CD4-positive, alpha-beta T cell treated with Interleukin-17A for 1 hour (primary cell): Measurements from ENCODE around the gene TMEM245.

Experiments
- DNase-seq: peaks from one replicate; pipeline ENCODE4 v3.0.0-alpha.2; 2020

The TMEM245 gene

GRCh38 chr9:109119439-109120203 is at the start of gene TMEM245:
Gene TMEM245, minus strand, starts transcription at chr9:109119947. Its CDS starts 34 bp downstream, at chr9:109119913.
- peak; percentile 98 for DNase-seq

GRCh38 chr9:109168170-109168569 is 48.4 kb upstream of the TMEM245 start:
- DNase-seq = no peak

- DNase-seq = no peak
Observed at GRCh38 chr9:109167716-109168115, 48.0 kb upstream of the TMEM245 start.

GRCh38 chr9:109166771-109167601 is 47.2 kb upstream of the TMEM245 start, which contains the start of gene FRRS1L:
Gene FRRS1L, minus strand, starts transcription at chr9:109167249. Its CDS starts 111 bp downstream, at chr9:109167138.
- DNase-seq = no peak

GRCh38 chr9:109166171-109166770 is 46.5 kb upstream of the TMEM245 start:
- no peak for DNase-seq

GRCh38 chr9:109164042-109164441 is 44.3 kb upstream of the TMEM245 start:
- DNase-seq = no peak

- no peak for DNase-seq
Observed at GRCh38 chr9:109163194-109163593, 43.4 kb upstream of the TMEM245 start.

GRCh38 chr9:109162677-109163076 is 42.9 kb upstream of the TMEM245 start:
- DNase-seq = no peak

GRCh38 chr9:109161471-109161870 is 41.7 kb upstream of the TMEM245 start:
- DNase-seq = no peak

- DNase-seq = no peak
Observed at GRCh38 chr9:109159583-109159982, 39.8 kb upstream of the TMEM245 start.

- no peak for DNase-seq
Observed at GRCh38 chr9:109158651-109159050, 38.9 kb upstream of the TMEM245 start.

GRCh38 chr9:109156708-109157107 is 37.0 kb upstream of the TMEM245 start:
- no peak for DNase-seq

GRCh38 chr9:109150925-109151545 is 31.3 kb upstream of the TMEM245 start:
- no peak for DNase-seq

- no peak for DNase-seq
Observed at GRCh38 chr9:109149722-109150121, 30.0 kb upstream of the TMEM245 start.

- DNase-seq = no peak
Observed at GRCh38 chr9:109149089-109149488, 29.3 kb upstream of the TMEM245 start.

- no peak for DNase-seq
Observed at GRCh38 chr9:109145051-109145450, 25.3 kb upstream of the TMEM245 start.

GRCh38 chr9:109143881-109144562 is 24.3 kb upstream of the TMEM245 start:
- peak; percentile 20 for DNase-seq

- no peak for DNase-seq
Observed at GRCh38 chr9:109141375-109141774, 21.6 kb upstream of the TMEM245 start.

- DNase-seq = no peak
Observed at GRCh38 chr9:109139851-109140250, 20.1 kb upstream of the TMEM245 start.

- no peak for DNase-seq
Observed at GRCh38 chr9:109138421-109138820, 18.7 kb upstream of the TMEM245 start.

GRCh38 chr9:109134167-109134578 is 14.4 kb upstream of the TMEM245 start:
- DNase-seq = no peak

- DNase-seq = no peak
Observed at GRCh38 chr9:109133533-109133932, 13.8 kb upstream of the TMEM245 start.
